HL-60 (cell line): ENCODE data around the gene RBCK1.

Experiments used
- TF ChIP-seq, protein P1 (sequence below): IDR thresholded peaks from 2 replicates; pipeline ENCODE4 v1.6.1; 2012; ENCODE audit warnings: low read depth; ENCODE audit not compliant: insufficient replicate concordance
- TF ChIP-seq, protein P2 (sequence below): IDR thresholded peaks from one replicate; pipeline ENCODE4 v1.5.1; 2011; ENCODE audit warnings: low read length, control low read depth, inconsistent platforms; ENCODE audit not compliant: insufficient read depth

DNA sequence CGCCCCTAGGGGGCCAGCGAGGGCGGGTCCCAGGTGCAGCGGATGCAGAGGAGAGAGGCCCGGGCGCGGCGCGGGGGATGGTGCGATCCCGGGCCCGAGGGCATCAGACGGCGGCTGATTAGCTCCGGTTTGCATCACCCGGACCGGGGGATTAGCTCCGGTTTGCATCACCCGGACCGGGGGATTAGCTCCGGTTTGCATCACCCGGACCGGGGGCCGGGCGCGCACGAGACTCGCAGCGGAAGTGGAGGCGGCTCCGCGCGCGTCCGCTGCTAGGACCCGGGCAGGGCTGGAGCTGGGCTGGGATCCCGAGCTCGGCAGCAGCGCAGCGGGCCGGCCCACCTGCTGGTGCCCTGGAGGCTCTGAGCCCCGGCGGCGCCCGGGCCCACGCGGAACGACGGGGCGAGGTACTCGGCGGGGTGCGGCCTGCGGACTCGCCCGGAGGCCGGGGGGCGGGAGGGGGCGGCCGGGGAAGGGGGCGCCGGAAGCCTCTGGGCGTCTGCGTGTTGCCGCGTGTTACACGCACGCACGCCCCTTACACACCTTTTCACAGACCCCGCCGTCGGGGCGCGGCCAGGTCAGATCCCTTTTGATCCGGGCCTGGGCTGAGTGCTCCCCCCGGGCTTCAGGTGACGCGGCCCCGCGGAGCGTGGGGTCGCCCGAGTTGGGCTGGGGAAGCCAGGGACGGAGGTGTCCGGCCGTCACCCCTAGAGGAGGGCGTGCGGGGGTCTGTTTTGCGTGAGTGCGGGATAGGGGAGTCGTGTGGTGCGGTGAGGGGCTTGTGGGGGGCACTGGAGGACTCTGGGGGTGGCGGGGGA is 27.1 kb upstream of the RBCK1 start:
- TF ChIP-seq, protein P1, sequence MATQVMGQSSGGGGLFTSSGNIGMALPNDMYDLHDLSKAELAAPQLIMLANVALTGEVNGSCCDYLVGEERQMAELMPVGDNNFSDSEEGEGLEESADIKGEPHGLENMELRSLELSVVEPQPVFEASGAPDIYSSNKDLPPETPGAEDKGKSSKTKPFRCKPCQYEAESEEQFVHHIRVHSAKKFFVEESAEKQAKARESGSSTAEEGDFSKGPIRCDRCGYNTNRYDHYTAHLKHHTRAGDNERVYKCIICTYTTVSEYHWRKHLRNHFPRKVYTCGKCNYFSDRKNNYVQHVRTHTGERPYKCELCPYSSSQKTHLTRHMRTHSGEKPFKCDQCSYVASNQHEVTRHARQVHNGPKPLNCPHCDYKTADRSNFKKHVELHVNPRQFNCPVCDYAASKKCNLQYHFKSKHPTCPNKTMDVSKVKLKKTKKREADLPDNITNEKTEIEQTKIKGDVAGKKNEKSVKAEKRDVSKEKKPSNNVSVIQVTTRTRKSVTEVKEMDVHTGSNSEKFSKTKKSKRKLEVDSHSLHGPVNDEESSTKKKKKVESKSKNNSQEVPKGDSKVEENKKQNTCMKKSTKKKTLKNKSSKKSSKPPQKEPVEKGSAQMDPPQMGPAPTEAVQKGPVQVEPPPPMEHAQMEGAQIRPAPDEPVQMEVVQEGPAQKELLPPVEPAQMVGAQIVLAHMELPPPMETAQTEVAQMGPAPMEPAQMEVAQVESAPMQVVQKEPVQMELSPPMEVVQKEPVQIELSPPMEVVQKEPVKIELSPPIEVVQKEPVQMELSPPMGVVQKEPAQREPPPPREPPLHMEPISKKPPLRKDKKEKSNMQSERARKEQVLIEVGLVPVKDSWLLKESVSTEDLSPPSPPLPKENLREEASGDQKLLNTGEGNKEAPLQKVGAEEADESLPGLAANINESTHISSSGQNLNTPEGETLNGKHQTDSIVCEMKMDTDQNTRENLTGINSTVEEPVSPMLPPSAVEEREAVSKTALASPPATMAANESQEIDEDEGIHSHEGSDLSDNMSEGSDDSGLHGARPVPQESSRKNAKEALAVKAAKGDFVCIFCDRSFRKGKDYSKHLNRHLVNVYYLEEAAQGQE = no peak
- TF ChIP-seq, protein P2, sequence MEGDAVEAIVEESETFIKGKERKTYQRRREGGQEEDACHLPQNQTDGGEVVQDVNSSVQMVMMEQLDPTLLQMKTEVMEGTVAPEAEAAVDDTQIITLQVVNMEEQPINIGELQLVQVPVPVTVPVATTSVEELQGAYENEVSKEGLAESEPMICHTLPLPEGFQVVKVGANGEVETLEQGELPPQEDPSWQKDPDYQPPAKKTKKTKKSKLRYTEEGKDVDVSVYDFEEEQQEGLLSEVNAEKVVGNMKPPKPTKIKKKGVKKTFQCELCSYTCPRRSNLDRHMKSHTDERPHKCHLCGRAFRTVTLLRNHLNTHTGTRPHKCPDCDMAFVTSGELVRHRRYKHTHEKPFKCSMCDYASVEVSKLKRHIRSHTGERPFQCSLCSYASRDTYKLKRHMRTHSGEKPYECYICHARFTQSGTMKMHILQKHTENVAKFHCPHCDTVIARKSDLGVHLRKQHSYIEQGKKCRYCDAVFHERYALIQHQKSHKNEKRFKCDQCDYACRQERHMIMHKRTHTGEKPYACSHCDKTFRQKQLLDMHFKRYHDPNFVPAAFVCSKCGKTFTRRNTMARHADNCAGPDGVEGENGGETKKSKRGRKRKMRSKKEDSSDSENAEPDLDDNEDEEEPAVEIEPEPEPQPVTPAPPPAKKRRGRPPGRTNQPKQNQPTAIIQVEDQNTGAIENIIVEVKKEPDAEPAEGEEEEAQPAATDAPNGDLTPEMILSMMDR = no peak
